ENCODE results near the gene MVD.

MVD gene

GRCh38 chr16:88697831-88698615 is 35.1 kb upstream of the MVD start:
- no peak for DNase-seq
- Histone ChIP-seq H3K27me3 (replicated peaks) (no peaks in the 10 kb centered on the region), H3K4me3 (ENCODE audit: low read depth, low read length) (no peak overlapping the region), H3K27ac (no peak overlapping the region), H3K36me3 (replicated peaks) (peaks cover 25% of the 10 kb centered on the region)
- in situ Hi-C loops (cut with HindIII; ENCODE audit: low pct_ligation_motif_present, low sequenced_read_pairs), result no loop called here
- TF ChIP-seq CTCF (IDR thresholded peaks at IDR 0.05; ENCODE audit: low read depth, low read length, missing control alignments), result peak; percentile 64

- no peak overlapping the region for H3K4me3 ChIP-seq (ENCODE audit: low read depth, low read length)
- H3K36me3 ChIP-seq (replicated peaks), result peaks cover 25% of the 10 kb centered on the region
- no peak overlapping the region for H3K27ac ChIP-seq
- no peak for DNase-seq
- TF ChIP-seq CTCF (IDR thresholded peaks at IDR 0.05; ENCODE audit: low read depth, low read length, missing control alignments), result no peak
- in situ Hi-C loops (cut with HindIII; ENCODE audit: low pct_ligation_motif_present, low sequenced_read_pairs), result no loop called here
- no peaks in the 10 kb centered on the region for H3K27me3 ChIP-seq (replicated peaks)
Measured at GRCh38 chr16:88697116-88697830, 34.4 kb upstream of the MVD start.

GRCh38 chr16:88696441-88696840 is 33.5 kb upstream of the MVD start:
- no peaks in the 10 kb centered on the region for H3K27me3 ChIP-seq (replicated peaks)
- no peak overlapping the region for H3K4me3 ChIP-seq (ENCODE audit: low read depth, low read length)
- H3K27ac ChIP-seq, result no peak overlapping the region
- in situ Hi-C loops (cut with HindIII; ENCODE audit: low pct_ligation_motif_present, low sequenced_read_pairs), result no loop called here
- TF ChIP-seq CTCF (IDR thresholded peaks at IDR 0.05; ENCODE audit: low read depth, low read length, missing control alignments), result no peak
- peaks cover 25% of the 10 kb centered on the region for H3K36me3 ChIP-seq (replicated peaks)
- DNase-seq, result no peak

GRCh38 chr16:88695753-88696152 is 32.9 kb upstream of the MVD start:
- H3K27ac ChIP-seq, result no peak overlapping the region
- no peak for TF ChIP-seq CTCF (IDR thresholded peaks at IDR 0.05; ENCODE audit: low read depth, low read length, missing control alignments)
- DNase-seq, result no peak
- no peaks in the 10 kb centered on the region for H3K27me3 ChIP-seq (replicated peaks)
- in situ Hi-C loops (cut with HindIII; ENCODE audit: low pct_ligation_motif_present, low sequenced_read_pairs), result no loop called here
- peaks cover 25% of the 10 kb centered on the region for H3K36me3 ChIP-seq (replicated peaks)
- no peak overlapping the region for H3K4me3 ChIP-seq (ENCODE audit: low read depth, low read length)

GRCh38 chr16:88695218-88695617 is 32.3 kb upstream of the MVD start:
- TF ChIP-seq CTCF (IDR thresholded peaks at IDR 0.05; ENCODE audit: low read depth, low read length, missing control alignments), result no peak
- Histone ChIP-seq H3K36me3 (replicated peaks) (peaks cover 25% of the 10 kb centered on the region), H3K27me3 (replicated peaks) (no peaks in the 10 kb centered on the region), H3K27ac (no peak overlapping the region), H3K4me3 (ENCODE audit: low read depth, low read length) (no peak overlapping the region)
- DNase-seq, result no peak
- in situ Hi-C loops (cut with HindIII; ENCODE audit: low pct_ligation_motif_present, low sequenced_read_pairs), result no loop called here
